Breast epithelium (tissue), 3 donors: ENCODE data around the gene C10orf143.

Experiments
- POLR2A ChIP-seq: fragments of 450-650 bp; IDR thresholded peaks from one replicate; pipeline ENCODE4 v1.6.1; 2016; ENCODE audit warnings: antibody characterized with exemption, mild to moderate bottlenecking, moderate library complexity
- POLR2AphosphoS5 ChIP-seq, 3 donors: sonication (generic); formaldehyde crosslinking; IDR thresholded peaks; one replicate each; pipeline ENCODE4 v1.6.1; 2017; ENCODE audit warnings: antibody characterized with exemption in 3 of 3
- TF ChIP-seq, protein P1 (sequence below), 3 donors: fragments of 450-650 bp; IDR thresholded peaks; one replicate each; pipeline ENCODE4 v1.5.1; 2016 to 2017; ENCODE audit warnings: antibody characterized with exemption in 3 of 3, mild to moderate bottlenecking in 3 of 3, moderate library complexity in 3 of 3

DNA sequence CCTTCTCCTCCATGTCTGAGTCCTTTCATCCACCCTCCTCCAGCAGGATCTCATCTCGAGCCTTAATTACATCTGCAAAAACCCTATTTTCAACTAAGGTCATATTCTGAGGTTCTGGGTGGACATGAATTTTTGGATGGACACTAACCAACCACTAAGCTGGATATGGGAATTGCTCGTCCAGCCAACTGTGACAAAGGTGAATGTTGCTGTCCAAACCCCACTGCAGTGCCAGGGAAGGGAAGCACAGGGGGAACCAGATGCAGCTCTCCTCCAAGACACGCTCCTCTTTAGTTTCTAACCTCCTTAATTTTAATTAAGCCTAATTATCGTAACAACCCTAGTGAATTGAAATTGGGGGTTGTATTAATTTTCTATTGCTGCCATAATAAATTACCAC, 81.4 kb downstream of the C10orf143 start:
- TF ChIP-seq, protein P1, sequence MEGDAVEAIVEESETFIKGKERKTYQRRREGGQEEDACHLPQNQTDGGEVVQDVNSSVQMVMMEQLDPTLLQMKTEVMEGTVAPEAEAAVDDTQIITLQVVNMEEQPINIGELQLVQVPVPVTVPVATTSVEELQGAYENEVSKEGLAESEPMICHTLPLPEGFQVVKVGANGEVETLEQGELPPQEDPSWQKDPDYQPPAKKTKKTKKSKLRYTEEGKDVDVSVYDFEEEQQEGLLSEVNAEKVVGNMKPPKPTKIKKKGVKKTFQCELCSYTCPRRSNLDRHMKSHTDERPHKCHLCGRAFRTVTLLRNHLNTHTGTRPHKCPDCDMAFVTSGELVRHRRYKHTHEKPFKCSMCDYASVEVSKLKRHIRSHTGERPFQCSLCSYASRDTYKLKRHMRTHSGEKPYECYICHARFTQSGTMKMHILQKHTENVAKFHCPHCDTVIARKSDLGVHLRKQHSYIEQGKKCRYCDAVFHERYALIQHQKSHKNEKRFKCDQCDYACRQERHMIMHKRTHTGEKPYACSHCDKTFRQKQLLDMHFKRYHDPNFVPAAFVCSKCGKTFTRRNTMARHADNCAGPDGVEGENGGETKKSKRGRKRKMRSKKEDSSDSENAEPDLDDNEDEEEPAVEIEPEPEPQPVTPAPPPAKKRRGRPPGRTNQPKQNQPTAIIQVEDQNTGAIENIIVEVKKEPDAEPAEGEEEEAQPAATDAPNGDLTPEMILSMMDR (IDR thresholded peaks at IDR 0.05) = no peak
- TF ChIP-seq POLR2AphosphoS5 (IDR thresholded peaks at IDR 0.05) = no peak
- no peak for TF ChIP-seq POLR2A
